IMR-90 (cell line): ENCODE measurements around the gene JSRP1. TPM values are rescaled to one million over a fixed set of nuclear protein-coding genes. Genes with fewer than 3 reads are reported as not detected.

Source experiments
- ATAC-seq: fragments of 200-7000 bp; cut with Tn5 transposase; 2 replicates; pipeline ENCODE4 v1.9.1; 2020; ENCODE audit warnings: low read depth, mild to moderate bottlenecking, moderate library complexity
- BruUV-seq: library from RNA; stranded (reverse); fragments of 400-500 nt; replicated peaks from 2 replicates; lab custom pipeline; 2021; lab: Mats Ljungman, UMichigan
- CTCF ChIA-PET: fragments of 300-600 bp; formaldehyde crosslinking; extraction: SDS; loops from one replicate; lab custom pipeline; 2021; ENCODE audit warnings: antibody characterized with exemption; lab: Yijun Ruan, JAX
- POLR2A ChIA-PET: fragments of 300-600 bp; sonication (Branson Sonifier 250); formaldehyde crosslinking; loops from one replicate; lab custom pipeline; 2022; ENCODE audit warnings: antibody characterized with exemption; ENCODE audit not compliant: unreplicated experiment; lab: Charles Lee
- DNase-seq: peaks from one replicate; pipeline ENCODE4 v3.0.0; 2013
- H2AFZ ChIP-seq: replicated peaks from 2 replicates; pipeline ENCODE3; 2013; ENCODE audit warnings: low read length, mild to moderate bottlenecking; ENCODE audit not compliant: poor library complexity
- H2AK5ac ChIP-seq: 2 replicates; pipeline ENCODE4 v1.6.1; 2013; ENCODE audit warnings: low read depth, low read length, inconsistent platforms
- H2AK9ac ChIP-seq: replicated peaks from 2 replicates; pipeline ENCODE3; 2013; ENCODE audit warnings: mild to moderate bottlenecking, low read depth, low read length, moderate library complexity; ENCODE audit not compliant: poor library complexity
- H2BK120ac ChIP-seq: 2 replicates; pipeline ENCODE4 v1.6.1; 2013; ENCODE audit warnings: low read depth, low read length, inconsistent platforms
- H2BK15ac ChIP-seq: 3 replicates; pipeline ENCODE4 v1.6.1; 2013; ENCODE audit warnings: low read depth, low read length, inconsistent platforms
- H2BK20ac ChIP-seq: 2 replicates; pipeline ENCODE4 v1.6.1; 2013; ENCODE audit warnings: low read depth, mild to moderate bottlenecking, inconsistent platforms, low read length, moderate library complexity
- H2BK5ac ChIP-seq: 2 replicates; pipeline ENCODE4 v1.6.1; 2013; ENCODE audit warnings: mild to moderate bottlenecking, low read depth, low read length, inconsistent platforms; ENCODE audit not compliant: poor library complexity, severe bottlenecking
- H3K14ac ChIP-seq: replicated peaks from 2 replicates; pipeline ENCODE4 v1.6.1; 2013; ENCODE audit warnings: low read depth, low read length, inconsistent platforms
- H3K18ac ChIP-seq: 2 replicates; pipeline ENCODE4 v1.6.1; 2013; ENCODE audit warnings: low read depth, low read length, control low read depth
- H3K23ac ChIP-seq: 2 replicates; pipeline ENCODE4 v1.6.1; 2013; ENCODE audit warnings: low read depth, low read length, inconsistent platforms
- H3K27ac ChIP-seq: 2 replicates; pipeline ENCODE4 v1.5.1; 2013; ENCODE audit warnings: mild to moderate bottlenecking, control low read depth, low read length; ENCODE audit not compliant: insufficient read depth
- H3K27me3 ChIP-seq: 2 replicates; pipeline ENCODE4 v1.6.1; 2013; ENCODE audit warnings: low read length; ENCODE audit not compliant: control insufficient read depth, insufficient read depth
- H3K36me3 ChIP-seq: 2 replicates; pipeline ENCODE4 v1.6.1; 2013; ENCODE audit warnings: low read length, mixed read lengths; ENCODE audit not compliant: control insufficient read depth, insufficient read depth
- H3K4ac ChIP-seq: 2 replicates; pipeline ENCODE4 v1.6.1; 2013; ENCODE audit warnings: low read depth, low read length, inconsistent platforms
- H3K4me1 ChIP-seq: 2 replicates; pipeline ENCODE4 v1.6.1; 2013; ENCODE audit warnings: low read length, mixed read lengths; ENCODE audit not compliant: control insufficient read depth, insufficient read depth
- H3K4me2 ChIP-seq: 2 replicates; pipeline ENCODE4 v1.6.1; 2013; ENCODE audit warnings: low read depth, mild to moderate bottlenecking, control low read depth, low read length, moderate library complexity
- H3K4me3 ChIP-seq: 2 replicates; pipeline ENCODE4 v1.5.1; 2013; ENCODE audit warnings: low read depth, mild to moderate bottlenecking, control low read depth, low read length, moderate library complexity; ENCODE audit not compliant: insufficient read depth
- H3K56ac ChIP-seq: 2 replicates; pipeline ENCODE4 v1.6.1; 2013; ENCODE audit warnings: low read length, inconsistent platforms; ENCODE audit not compliant: insufficient read depth; ENCODE audit errors: extremely low read depth
- H3K79me1 ChIP-seq, 2 experiments: 2 replicates each; pipeline ENCODE4 v1.6.1; 2013; ENCODE audit warnings: low read length in 2 of 2, inconsistent platforms in 1 of 2, low read depth in 1 of 2
- H3K9ac ChIP-seq: 2 replicates; pipeline ENCODE4 v1.6.1; 2013; ENCODE audit warnings: low read depth, low read length, control low read depth
- H3K9me1 ChIP-seq: 2 replicates; pipeline ENCODE4 v1.6.1; 2013; ENCODE audit warnings: low read length, inconsistent platforms; ENCODE audit not compliant: insufficient read depth
- H3K9me3 ChIP-seq: 2 replicates; pipeline ENCODE4 v1.6.1; 2013; ENCODE audit warnings: low read length; ENCODE audit not compliant: control insufficient read depth, insufficient read depth
- H4K20me1 ChIP-seq: 2 replicates; pipeline ENCODE4 v1.6.1; 2013; ENCODE audit warnings: low read length, inconsistent platforms; ENCODE audit not compliant: insufficient read depth
- H4K5ac ChIP-seq: 2 replicates; pipeline ENCODE4 v1.6.1; 2013; ENCODE audit warnings: mild to moderate bottlenecking, low read depth, low read length, control low read depth
- H4K8ac ChIP-seq, 2 experiments: 2 replicates each; pipeline ENCODE4 v1.6.1; 2013; ENCODE audit warnings: low read depth in 2 of 2, low read length in 2 of 2, control low read depth in 1 of 2, inconsistent platforms in 1 of 2
- H4K91ac ChIP-seq: 2 replicates; pipeline ENCODE4 v1.6.1; 2013; ENCODE audit warnings: low read depth, low read length, inconsistent platforms; ENCODE audit not compliant: insufficient read depth
- BHLHE40 ChIP-seq: fragments of 150-350 bp; IDR thresholded peaks from 2 replicates; pipeline ENCODE4 v1.6.1; 2016; ENCODE audit warnings: mild to moderate bottlenecking, low read depth, low read length
- CEBPB ChIP-seq: IDR thresholded peaks from 2 replicates; pipeline ENCODE4 v1.6.1; 2012; ENCODE audit warnings: low read depth, low read length, improper control_type of control experiment
- CHD1 ChIP-seq: IDR thresholded peaks from 2 replicates; pipeline ENCODE4 v1.6.1; 2012; ENCODE audit warnings: low read depth, low read length, improper control_type of control experiment
- CTCF ChIP-seq: conservative IDR thresholded peaks from 2 replicates; pipeline ENCODE4 v1.5.1; 2012; ENCODE audit warnings: mild to moderate bottlenecking, low read depth, low read length, improper control_type of control experiment
- ELK1 ChIP-seq: fragments of 150-350 bp; IDR thresholded peaks from 2 replicates; pipeline ENCODE4 v1.6.1; 2016; ENCODE audit warnings: low read depth, mild to moderate bottlenecking, low read length, moderate library complexity, borderline replicate concordance
- FOS ChIP-seq: fragments of 150-350 bp; IDR thresholded peaks from 2 replicates; pipeline ENCODE4 v1.6.1; 2016; ENCODE audit warnings: low read depth, low read length
- MAFK ChIP-seq: IDR thresholded peaks from 2 replicates; pipeline ENCODE4 v1.6.1; 2012; ENCODE audit warnings: low read depth, low read length, improper control_type of control experiment
- MAZ ChIP-seq: IDR thresholded peaks from 2 replicates; pipeline ENCODE4 v1.6.1; 2012; ENCODE audit warnings: low read depth, mild to moderate bottlenecking, low read length, improper control_type of control experiment, moderate library complexity, borderline replicate concordance
- MXI1 ChIP-seq: IDR thresholded peaks from 2 replicates; pipeline ENCODE4 v1.6.1; 2012; ENCODE audit warnings: low read depth, mild to moderate bottlenecking, low read length, moderate library complexity, borderline replicate concordance
- NFE2L2 ChIP-seq: fragments of 150-350 bp; IDR thresholded peaks from 2 replicates; pipeline ENCODE4 v1.6.1; 2016; ENCODE audit warnings: low read depth, mild to moderate bottlenecking, low read length
- POLR2A ChIP-seq: IDR thresholded peaks from 2 replicates; pipeline ENCODE4 v1.6.1; 2012; ENCODE audit warnings: mild to moderate bottlenecking, low read depth, low read length
- RAD21 ChIP-seq: IDR thresholded peaks from 2 replicates; pipeline ENCODE4 v1.6.1; 2012; ENCODE audit warnings: low read length, improper control_type of control experiment
- RCOR1 ChIP-seq: IDR thresholded peaks from 2 replicates; pipeline ENCODE4 v1.6.1; 2012; ENCODE audit warnings: mild to moderate bottlenecking, low read length, improper control_type of control experiment; ENCODE audit not compliant: insufficient replicate concordance
- RFX5 ChIP-seq: IDR thresholded peaks from 2 replicates; pipeline ENCODE4 v1.8.0; 2012; ENCODE audit warnings: low read depth, mild to moderate bottlenecking, low read length, moderate library complexity
- SMC3 ChIP-seq: fragments of 150-350 bp; IDR thresholded peaks from 2 replicates; pipeline ENCODE4 v1.6.1; 2016; ENCODE audit warnings: low read depth, mild to moderate bottlenecking, antibody characterized with exemption, low read length, moderate library complexity
- USF2 ChIP-seq: fragments of 150-350 bp; IDR thresholded peaks from 2 replicates; pipeline ENCODE4 v1.6.1; 2017; ENCODE audit warnings: mild to moderate bottlenecking, antibody characterized with exemption, low read length, low read depth
- WGBS, 2 experiments: methylation state at CpG; one replicate each; pipeline versions ENCODE4 v1.1.5 to v1.1.7; 2013; ENCODE audit warnings: missing lambda C conversion rate in 2 of 2; ENCODE audit not compliant: insufficient read length in 1 of 2; ENCODE audit errors: extremely low coverage in 2 of 2; 5-methylcytosine and 5-hydroxymethylcytosine counted together
- dilution Hi-C: fragments of 300-500 bp; cut with HindIII; formaldehyde crosslinking; loops from one replicate; pipeline ENCODE4 v1.14.3; 2018; ENCODE audit warnings: low sequenced_read_pairs; ENCODE audit not compliant: unreplicated experiment
- in situ Hi-C: fragments of 300-500 bp; cut with MboI; formaldehyde crosslinking; loops from 3 replicates; pipeline ENCODE4 v1.14.3; 2019; ENCODE audit warnings: low sequenced_read_pairs, inconsistent platforms, mixed read lengths
- intact Hi-C: fragments of 100-400 bp; cut with micrococcal nuclease; formaldehyde crosslinking; loops from 2 replicates; pipeline ENCODE4 v1.10.0; 2022
- polyA plus RNA-seq, 3 experiments: library from polyadenylated mRNA; depleted of rRNA; stranded (reverse); fragments of >200 nt; gene quantifications; 2 replicates each; pipeline ENCODE4 v1.2.3, GENCODE V29; 2012; ENCODE audit warnings: low replicate concordance in 1 of 3
- total RNA-seq: library from RNA; depleted of rRNA; stranded (reverse); fragments of >200 nt; gene quantifications from 2 replicates; pipeline ENCODE4 v1.2.3, GENCODE V29; 2012

JSRP1 gene
- total and polyA plus RNA-seq, 2 of the 4 experiments (the other 2 are of a cell fraction) = not detected

GRCh38 chr19:2280633-2281264, 24.5 kb upstream of the JSRP1 start:
- Histone ChIP-seq H3K14ac (no peak overlapping the region), H3K27ac (no peak overlapping the region), H3K4ac (no peak overlapping the region), H4K5ac (no peak overlapping the region), H4K8ac (no peak overlapping the region), H2AK5ac (no peak overlapping the region), H2BK20ac (no peak overlapping the region), H2AK9ac (no peak overlapping the region), H3K23ac (no peak overlapping the region), H3K9me1 (no peaks in the 10 kb centered on the region), H4K20me1 (peaks cover 14% of the 10 kb centered on the region), H3K36me3 (peaks cover 4% of the 10 kb centered on the region; the same call in 1 of the 2 replicates), H3K27me3 (peaks cover 2% of the 10 kb centered on the region; the same call in 1 of the 2 replicates), H3K4me3 (no peak overlapping the region), H3K9ac (no peak overlapping the region), H3K79me1 (peaks cover 0 to 12% of the 10 kb centered on the region in 2 experiments; a peak in 1 of 4 replicates), H3K4me2 (no peak overlapping the region), H2AFZ (no peak overlapping the region), H2BK5ac (no peak overlapping the region), H3K9me3 (no peaks in the 10 kb centered on the region), H2BK15ac (no peak overlapping the region), H3K18ac (no peak overlapping the region), H2BK120ac (no peak overlapping the region), H4K91ac (no peak overlapping the region), H3K56ac (no peak overlapping the region), H3K4me1 (peaks cover 7% of the 10 kb centered on the region)
- intact Hi-C loops = no loop called here
- ATAC-seq = no peak
- ChIA-PET POLR2A (no interaction called here), CTCF (no interaction called here)
- WGBS, 2 experiments = 84% methylated on average over 8 of the region's 26 CpGs; no CpG with 5 or more reads in 1 of the 2 experiments
- no TSS peak for BruUV-seq
- dilution Hi-C loops = no loop called here
- TF ChIP-seq CHD1 (no peak), RAD21 (no peak), RFX5 (no peak), NFE2L2 (no peak), POLR2A (no peak), USF2 (no peak), RCOR1 (no peak), CEBPB (no peak), SMC3 (no peak), MAZ (no peak), CTCF (no peak), MXI1 (no peak), ELK1 (no peak), BHLHE40 (no peak), MAFK (no peak), FOS (no peak)
- no peak for DNase-seq
- in situ Hi-C loops = no loop called here
